K562 (cell line): ENCODE data around the gene TRMU. TPM values are rescaled to one million over a fixed set of nuclear protein-coding genes. Genes with fewer than 3 reads are reported as not detected.

ENCODE experiments used
- ESRRB ChIP-seq: fragments of 250-450 bp; sonication (Bioruptor Pico); IDR thresholded peaks from 2 replicates; pipeline ENCODE4 v1.5.0; 2020; ENCODE audit warnings: mild to moderate bottlenecking, moderate library complexity, borderline replicate concordance
- FOXO4 ChIP-seq: fragments of 450-650 bp; formaldehyde crosslinking; IDR thresholded peaks from 2 replicates; pipeline ENCODE4 v1.4.0; 2020; ENCODE audit warnings: mild to moderate bottlenecking, moderate library complexity
- HMBOX1 ChIP-seq: sonication (generic); IDR thresholded peaks from 2 replicates; pipeline ENCODE4 v1.6.1; 2016
- SMAD3 ChIP-seq: fragments of 450-650 bp; formaldehyde crosslinking; conservative IDR thresholded peaks from 2 replicates; pipeline ENCODE4 v1.4.0; 2020; ENCODE audit warnings: mild to moderate bottlenecking
- ZNF311 ChIP-seq: fragments of 250-450 bp; sonication (Bioruptor Pico); IDR thresholded peaks from 2 replicates; pipeline ENCODE4 v1.4.0; 2020; ENCODE audit warnings: mild to moderate bottlenecking, moderate library complexity
- ZNF436 ChIP-seq: fragments of 250-450, 450-650 bp; sonication (Bioruptor Pico); formaldehyde crosslinking; IDR thresholded peaks from 2 replicates; pipeline ENCODE4 v1.7.0; 2020; ENCODE audit warnings: mild to moderate bottlenecking
- polyA plus RNA-seq, 8 experiments: library from polyadenylated mRNA; depleted of rRNA in 4 of 8; stranded (reverse) in 5 of 8; unstranded in 3 of 8; fragments of >200 nt; fragmentation: Nextera tagmentation in 2 of 8; fragmentation: Illumina TruSeq in 1 of 8; extraction: Ambion mirVana in 2 of 8; extraction: Trizol in 1 of 8; gene quantifications; 2 replicates each; pipeline versions ENCODE4 v1.2.1 to v1.2.3, GENCODE V29; 2011 to 2014; ENCODE audit warnings: inconsistent platforms in 1 of 8, missing spikeins in 1 of 8
- total RNA-seq, 7 experiments: library from RNA; depleted of rRNA in 6 of 7; stranded (reverse); fragments of >200 nt in 6 of 7; fragmentation: Illumina TruSeq in 2 of 7; extraction: Trizol in 2 of 7; gene quantifications; 2 replicates each; pipeline versions ENCODE4 v1.2.1 to v1.2.3, GENCODE V29; 2011 to 2021; ENCODE audit warnings: low replicate concordance in 1 of 7

Gene TRMU
- total and polyA plus RNA-seq, 9 of the 15 experiments (the other 6 are each of a cell fraction or from before 2014, with no cell fraction given) = 2.3 to 49.9 (median 35.3) TPM

GRCh38 chr22:46376908-46377524 lies 41.5 kb downstream of the TRMU start (continued):
- TF ChIP-seq FOXO4 (CRISPR knock-in tag) = no peak
- TF ChIP-seq SMAD3 (CRISPR knock-in tag) = no peak
- no peak for TF ChIP-seq ZNF311 (CRISPR knock-in tag)
- TF ChIP-seq ZNF436 = no peak
- TF ChIP-seq HMBOX1 = no peak
- no peak for TF ChIP-seq ESRRB
